Esophagus squamous epithelium (tissue), 5 donors: ENCODE results near the gene DNAJC25. TPM values are rescaled to one million over a fixed set of nuclear protein-coding genes. Genes with fewer than 3 reads are reported as not detected.
"Not testable (repeated sequence)": the region's sequence is repeated elsewhere in the genome, so short reads cannot be mapped to it uniquely, and the experiment has no call there.

Experiments used
- DNase-seq: peaks from one replicate; lab custom pipeline; 2025; lab: John Stamatoyannopoulos, UW
- H3K27ac ChIP-seq, 4 donors: fragments of 200-600 bp; sonication (generic); one replicate each; pipeline ENCODE4 v1.5.1; 2016 to 2019; ENCODE audit warnings: mild to moderate bottlenecking in 1 of 4
- H3K27me3 ChIP-seq, 4 donors: fragments of 200-600 bp; sonication (generic); 1 replicate in 3 of 4; 2 replicates in 1 of 4; pipeline versions ENCODE4 v1.5.1 to v1.6.0; 2017 to 2021; ENCODE audit warnings: antibody characterized with exemption in 1 of 4
- H3K36me3 ChIP-seq, 3 donors: fragments of 200-600 bp; sonication (generic); one replicate each; pipeline ENCODE4 v1.5.1; 2016 to 2019
- H3K4me1 ChIP-seq, 3 donors: fragments of 200-600 bp; sonication (generic); one replicate each; pipeline ENCODE4 v1.5.1; 2017 to 2019
- H3K4me3 ChIP-seq, 4 donors: fragments of 200-600 bp; sonication (generic); 1 replicate in 3 of 4; 2 replicates in 1 of 4; pipeline ENCODE4 v1.5.1; 2016 to 2019; ENCODE audit warnings: mild to moderate bottlenecking in 2 of 4, moderate library complexity in 1 of 4
- H3K9me3 ChIP-seq, 3 donors: fragments of 200-600 bp; sonication (generic); one replicate each; pipeline ENCODE4 v1.5.1; 2016 to 2019
- CTCF ChIP-seq, 6 experiments: fragments of 450-650 bp in 4 of 6; fragments of 200-600 bp in 2 of 6; sonication (generic) in 2 of 6; IDR thresholded peaks; one replicate each; pipeline ENCODE4 v1.5.1; 2016 to 2019; ENCODE audit warnings: antibody characterized with exemption in 6 of 6, mild to moderate bottlenecking in 4 of 6, moderate library complexity in 4 of 6
- POLR2A ChIP-seq, 4 donors: fragments of 450-650 bp; IDR thresholded peaks; one replicate each; pipeline ENCODE4 v1.6.1; 2017; ENCODE audit warnings: antibody characterized with exemption in 4 of 4, mild to moderate bottlenecking in 4 of 4, moderate library complexity in 3 of 4
- WGBS, 2 donors: methylation state at CpG; one replicate each; pipeline ENCODE4 v1.1.5; 2018; 5-methylcytosine and 5-hydroxymethylcytosine counted together
- intact Hi-C: fragments of 100-400 bp; cut with DNase I; formaldehyde crosslinking; loops from one replicate; pipeline ENCODE4 v1.15.0; 2022
- total RNA-seq, 4 donors: library from RNA; depleted of rRNA; stranded (reverse); fragments of >200 nt; gene quantifications; one replicate each; pipeline ENCODE4 v1.1.0, GENCODE V29; 2016
- donor health status: DM: yes; HTN: yes; CAD: no.

Gene DNAJC25
- total RNA-seq, 4 donors from 2014 or later = 7.2 to 8.7 (median 7.6) TPM

- WGBS, 2 donors = 37 to 38% methylated on average over 7 of the region's 7 CpGs
- no peak for TF ChIP-seq POLR2A (IDR thresholded peaks at IDR 0.05)
- Histone ChIP-seq H3K27ac (peak overlapping the region in 3 of 4 donors; percentile 60 to 85 (median 65)), H3K27me3 (peaks cover 0 to 9% (median 0%) of the 10 kb centered on the region in 4 donors), H3K4me3 (no peak overlapping the region), H3K36me3 (no peaks in the 10 kb centered on the region), H3K4me1 (peaks cover 6 to 36% (median 14%) of the 10 kb centered on the region in 3 donors), H3K9me3 (no peaks in the 10 kb centered on the region)
- DNase-seq = no peak
- intact Hi-C loops = no loop called here
These were observed 20.3 kb upstream of the DNAJC25 start for GRCh38 chr9:111610845-111611244.

- no peak for TF ChIP-seq CTCF (IDR thresholded peaks at IDR 0.05)
- TF ChIP-seq POLR2A (IDR thresholded peaks at IDR 0.05) = no peak
- no peak overlapping the region for H3K4me3 ChIP-seq
- 67 to 72% methylated on average over 4 of the region's 4 CpGs for WGBS, 2 donors
- no peak overlapping the region for H3K27ac ChIP-seq
- no peak for DNase-seq
- peaks cover 10 to 46% (median 14%) of the 10 kb centered on the region in 3 donors for H3K4me1 ChIP-seq
- intact Hi-C loops = no loop called here
- no peaks in the 10 kb centered on the region for H3K9me3 ChIP-seq
- H3K27me3 ChIP-seq = peaks cover 0 to 9% (median 0%) of the 10 kb centered on the region in 4 donors
- no peaks in the 10 kb centered on the region for H3K36me3 ChIP-seq
These were observed 17.6 kb upstream of the DNAJC25 start for GRCh38 chr9:111613436-111614040.

GRCh38 chr9:111615928-111616327, 15.2 kb upstream of the DNAJC25 start:
- no peak overlapping the region for H3K4me3 ChIP-seq
- no peak for DNase-seq
- intact Hi-C loops = no loop called here
- WGBS, 2 donors = 58 to 74% methylated on average over 3 of the region's 3 CpGs
- peak overlapping the region in 1 of 4 donors; percentile 33 for H3K27ac ChIP-seq
- H3K36me3 ChIP-seq = no peaks in the 10 kb centered on the region
- peaks cover 9 to 32% (median 10%) of the 10 kb centered on the region in 3 donors for H3K4me1 ChIP-seq
- no peaks in the 10 kb centered on the region for H3K9me3 ChIP-seq
- H3K27me3 ChIP-seq = peaks cover 0 to 9% (median 0%) of the 10 kb centered on the region in 4 donors
- TF ChIP-seq POLR2A (IDR thresholded peaks at IDR 0.05) = no peak
- TF ChIP-seq CTCF (IDR thresholded peaks at IDR 0.05) = no peak

GRCh38 chr9:111617349-111617748, 13.8 kb upstream of the DNAJC25 start:
- H3K4me3 ChIP-seq, intact Hi-C loops, H3K27me3 ChIP-seq, DNase-seq, H3K36me3 ChIP-seq, H3K27ac ChIP-seq, H3K9me3 ChIP-seq: not testable (repeated sequence)
- WGBS, 2 donors = no CpG with 5 or more reads among the region's 29 CpGs
- peaks cover 3 to 29% (median 7%) of the 10 kb centered on the region in 3 donors for H3K4me1 ChIP-seq

GRCh38 chr9:111621895-111622480, 9.1 kb upstream of the DNAJC25 start:
- Histone ChIP-seq H3K36me3 (no peaks in the 10 kb centered on the region), H3K4me1 (peaks cover 5 to 20% (median 8%) of the 10 kb centered on the region in 3 donors), H3K27ac (peak overlapping the region in 2 of 4 donors; percentile 10 to 22), H3K27me3 (no peaks in the 10 kb centered on the region), H3K9me3 (no peaks in the 10 kb centered on the region), H3K4me3 (no peak overlapping the region)
- DNase-seq = no peak
- TF ChIP-seq CTCF (IDR thresholded peaks at IDR 0.05) (peak; percentile 71 to 95 (median 80)), POLR2A (IDR thresholded peaks at IDR 0.05) (no peak)
- 8 to 19% methylated on average over 2 of the region's 2 CpGs for WGBS, 2 donors
- intact Hi-C loops = no loop called here

GRCh38 chr9:111622626-111623025, 8.5 kb upstream of the DNAJC25 start:
- 38 to 50% methylated on average over 3 of the region's 3 CpGs for WGBS, 2 donors
- no peak for TF ChIP-seq POLR2A (IDR thresholded peaks at IDR 0.05)
- no peak for TF ChIP-seq CTCF (IDR thresholded peaks at IDR 0.05)
- Histone ChIP-seq H3K36me3 (no peaks in the 10 kb centered on the region), H3K4me1 (peaks cover 5 to 20% (median 8%) of the 10 kb centered on the region in 3 donors), H3K27me3 (no peaks in the 10 kb centered on the region), H3K4me3 (no peak overlapping the region), H3K9me3 (no peaks in the 10 kb centered on the region), H3K27ac (peak overlapping the region in 2 of 4 donors; percentile 10 to 22)
- DNase-seq = no peak
- intact Hi-C loops = no loop called here
